GM21390 (cell line): ENCODE measurements around the gene SMURF1.
A peak's percentile ranks its signal among the peaks of the same experiment; 100 is the strongest.
"Not testable (repeated sequence)": the region's sequence is repeated elsewhere in the genome, so short reads cannot be mapped to it uniquely, and the experiment has no call there.

Experiments used
- ATAC-seq: cut with Tn5 transposase; IDR thresholded peaks from one replicate; pipeline ENCODE4 v1.9.1; 2021; ENCODE audit not compliant: unreplicated experiment

Gene SMURF1

DNA sequence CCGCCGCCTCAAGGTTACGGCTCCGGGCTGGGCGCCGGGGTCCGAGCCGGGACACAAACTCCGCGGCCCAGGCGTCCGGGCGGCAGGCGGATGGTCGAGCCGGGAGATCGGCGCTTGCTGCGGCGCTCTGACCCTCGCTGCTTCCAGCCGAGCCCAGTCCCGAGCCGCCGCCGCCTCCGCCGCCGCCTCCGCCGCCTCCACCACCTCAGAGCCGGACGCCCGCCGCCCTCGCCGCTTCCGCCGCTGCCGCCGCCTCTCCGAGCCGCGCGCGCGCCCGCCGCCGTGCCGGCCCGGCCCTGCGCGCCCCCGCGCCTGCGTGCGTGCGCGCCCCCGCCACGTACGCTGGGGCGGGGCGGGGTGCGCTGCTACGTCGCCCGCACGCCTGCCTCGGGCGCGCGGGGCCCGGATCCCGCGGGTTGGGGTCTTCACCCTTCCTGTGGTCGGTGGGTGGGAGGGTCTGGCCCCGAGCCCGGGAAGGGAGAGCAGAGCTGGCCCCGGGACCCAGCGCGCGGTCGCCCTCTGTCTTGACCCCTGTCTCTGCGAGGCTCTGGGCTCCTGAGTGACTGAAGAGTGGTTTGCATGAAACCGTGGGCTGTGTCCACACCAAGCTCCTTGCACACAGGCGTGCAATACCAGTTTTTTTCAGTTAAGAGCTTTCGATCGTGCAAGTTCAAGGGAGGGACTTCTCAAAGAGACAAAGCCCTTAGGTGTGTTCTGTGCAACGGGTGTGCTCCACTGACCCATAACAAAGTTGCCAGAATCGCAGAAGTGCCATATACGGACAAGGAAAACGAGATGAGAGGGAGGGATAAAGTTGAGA lies at the start of gene SMURF1:
SMURF1 (minus strand) TSS at position 256 of the 820 bp plus-strand sequence. CDS start 328 bp downstream, outside the sequence.
- peak; percentile 71 for ATAC-seq

DNA sequence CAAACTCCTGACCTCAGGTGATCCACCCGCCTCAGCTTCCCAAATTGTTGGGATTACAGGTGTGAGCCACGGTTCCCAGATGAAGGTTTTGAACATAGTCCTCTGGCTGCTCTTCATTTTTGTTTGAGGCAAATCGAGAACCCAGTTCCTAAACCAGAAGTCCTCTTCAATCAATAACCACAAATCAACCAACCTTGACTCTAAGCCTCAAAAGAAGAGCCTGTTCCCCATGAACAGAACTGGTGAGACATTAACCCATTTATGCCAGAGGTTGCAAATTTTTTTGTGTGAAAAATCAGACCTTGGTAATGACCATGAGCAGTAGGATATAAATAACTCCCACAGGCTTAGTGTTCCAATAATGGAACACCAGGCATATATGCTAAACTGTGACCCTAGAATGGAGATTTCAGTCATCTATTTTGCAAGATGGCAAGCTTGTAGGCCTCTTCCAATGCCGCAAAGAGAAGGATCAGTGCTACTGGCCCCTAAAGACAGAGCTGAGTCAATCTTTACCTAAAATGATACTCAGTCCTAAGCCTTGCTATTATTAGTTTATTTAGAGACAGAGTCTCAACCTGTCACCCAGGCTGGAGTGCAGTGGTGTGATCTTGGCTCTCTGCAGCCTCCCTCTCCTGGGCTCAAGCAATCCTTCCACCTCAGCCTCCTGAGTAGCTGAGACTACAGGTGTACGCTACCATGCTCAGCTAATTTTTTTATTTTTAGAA lies 48.1 kb upstream of the SMURF1 start:
- ATAC-seq, result no peak

DNA sequence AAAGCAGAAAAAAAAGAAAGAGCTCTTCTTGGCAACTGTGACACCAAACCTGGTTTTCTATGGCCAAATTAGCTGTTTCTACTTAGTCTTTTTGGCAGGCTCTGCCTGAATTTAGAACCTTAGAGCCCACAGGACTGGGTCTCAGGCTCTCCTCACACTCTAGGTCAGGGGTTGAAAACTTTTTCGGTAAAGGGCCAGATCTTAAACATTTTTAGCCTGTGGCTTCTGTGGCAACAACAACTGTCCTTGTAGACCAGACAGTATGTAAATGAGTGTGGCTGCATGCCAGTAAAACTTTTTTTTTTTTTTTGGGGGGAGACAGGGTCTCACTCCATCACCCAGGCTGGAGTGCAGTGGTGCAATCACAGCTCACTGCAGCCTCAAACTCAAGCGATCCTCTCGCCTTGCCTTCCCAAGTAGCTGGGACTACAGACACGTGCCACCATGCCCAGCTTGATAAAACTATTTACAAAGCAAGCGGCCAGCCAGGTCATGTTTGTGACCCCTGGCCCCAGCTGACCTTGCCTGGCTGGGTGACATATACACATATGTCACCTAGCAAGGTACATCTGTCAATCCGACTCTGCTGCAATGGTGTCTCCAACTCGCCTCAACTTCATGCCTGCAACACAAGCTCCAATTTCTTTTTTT lies 46.6 kb upstream of the SMURF1 start:
- ATAC-seq, result no peak

DNA sequence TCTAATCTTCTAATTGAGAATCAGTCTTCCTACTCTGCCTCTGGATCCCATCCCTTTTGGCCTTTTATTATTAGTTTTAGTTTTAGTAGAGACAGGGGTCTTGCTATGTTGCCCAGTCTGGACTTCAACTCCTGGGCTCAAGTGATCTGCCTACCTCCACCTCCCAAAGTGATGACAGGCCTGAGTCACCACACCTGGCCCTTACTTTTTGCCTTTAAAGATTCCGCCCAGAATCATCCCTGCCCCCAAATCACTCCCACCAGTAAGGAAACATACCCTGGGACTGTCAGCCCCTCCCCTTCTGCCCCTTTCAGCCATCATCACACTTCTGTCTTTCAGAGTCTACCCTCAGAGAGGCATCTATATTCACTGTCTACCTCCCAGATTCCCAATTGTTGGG lies 45.3 kb upstream of the SMURF1 start:
- no peak for ATAC-seq

DNA sequence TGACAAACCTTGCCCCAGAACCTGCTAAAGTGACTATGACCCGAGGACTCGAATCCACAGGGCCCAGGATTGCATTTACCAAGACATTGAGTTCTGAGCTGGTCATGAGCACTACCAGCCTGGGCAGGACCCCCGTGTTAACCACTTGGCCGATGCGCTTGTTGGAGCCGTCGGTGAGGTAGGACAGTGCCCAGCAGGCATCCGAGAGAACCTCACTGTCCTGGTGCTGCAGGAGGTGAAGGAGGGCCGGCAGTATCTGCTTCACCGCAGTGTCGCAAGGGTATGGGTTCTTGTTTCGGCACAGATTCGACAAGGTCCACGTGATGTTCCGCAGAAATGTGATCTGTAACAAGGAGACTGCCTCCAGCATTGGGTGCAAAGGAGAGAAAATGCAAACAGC lies 44.3 kb upstream of the SMURF1 start:
- no peak for ATAC-seq

DNA sequence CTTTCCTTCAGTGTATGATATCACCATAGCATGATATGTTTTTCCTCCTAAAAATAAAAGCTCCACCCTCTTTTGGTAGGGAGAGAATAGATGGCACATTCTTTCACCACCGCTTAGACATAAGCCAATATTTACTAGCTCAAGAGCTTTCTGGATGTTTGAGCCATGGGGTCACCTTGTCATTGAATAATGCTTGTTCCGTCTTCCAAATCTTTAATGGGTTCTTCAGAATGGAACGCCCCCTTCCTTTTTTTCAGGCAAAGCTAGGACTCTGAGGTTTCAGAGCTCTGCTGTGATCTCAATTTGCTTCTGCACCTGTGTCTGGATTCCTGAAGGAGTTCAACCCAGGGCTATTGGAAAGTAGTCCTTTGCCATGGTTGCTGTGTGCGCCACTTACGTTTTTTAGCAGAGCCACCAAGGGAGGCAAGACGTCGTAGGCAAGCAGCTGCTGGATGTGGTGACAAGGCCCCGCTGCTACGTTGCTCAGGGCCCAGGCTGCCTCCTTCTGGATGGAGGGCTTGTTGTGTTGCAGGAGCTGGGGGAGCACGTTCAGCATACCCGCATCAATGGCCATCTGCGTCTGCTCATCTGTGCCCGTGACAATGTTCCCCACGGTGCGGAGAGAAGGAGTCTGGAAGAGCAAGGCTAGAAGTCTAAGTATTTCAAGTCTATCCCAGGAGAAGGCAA lies 40.8 kb upstream of the SMURF1 start:
- ATAC-seq, result no peak

DNA sequence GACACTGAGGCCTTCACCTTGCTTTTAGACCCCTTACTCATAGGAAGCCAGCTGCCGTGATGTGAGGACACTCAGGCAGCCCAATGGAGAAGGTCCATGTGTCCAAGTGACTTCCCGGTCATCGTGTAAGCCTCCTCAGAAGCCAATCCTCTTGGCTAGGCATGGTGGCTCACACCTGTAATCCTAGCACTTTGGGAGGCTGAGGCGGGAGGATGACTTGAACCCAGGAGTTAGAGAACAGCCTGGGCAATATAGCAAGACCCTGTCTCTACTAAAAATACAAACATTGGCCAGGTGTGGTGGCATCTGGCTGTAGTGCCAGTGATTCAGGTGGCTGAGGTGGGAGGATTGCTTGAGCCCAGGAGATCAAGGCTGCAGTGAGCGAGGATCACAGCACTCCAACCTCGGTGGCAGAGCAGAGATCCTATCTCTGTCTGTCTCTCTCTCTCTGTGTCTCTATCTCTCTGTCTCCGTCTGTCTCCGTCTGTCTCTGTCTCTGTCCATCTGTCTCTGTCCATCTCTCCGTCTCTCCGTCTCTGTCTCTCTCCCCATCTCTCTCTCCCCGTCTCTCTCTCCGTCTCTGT lies 36.3 kb upstream of the SMURF1 start:
- ATAC-seq, result no peak

DNA sequence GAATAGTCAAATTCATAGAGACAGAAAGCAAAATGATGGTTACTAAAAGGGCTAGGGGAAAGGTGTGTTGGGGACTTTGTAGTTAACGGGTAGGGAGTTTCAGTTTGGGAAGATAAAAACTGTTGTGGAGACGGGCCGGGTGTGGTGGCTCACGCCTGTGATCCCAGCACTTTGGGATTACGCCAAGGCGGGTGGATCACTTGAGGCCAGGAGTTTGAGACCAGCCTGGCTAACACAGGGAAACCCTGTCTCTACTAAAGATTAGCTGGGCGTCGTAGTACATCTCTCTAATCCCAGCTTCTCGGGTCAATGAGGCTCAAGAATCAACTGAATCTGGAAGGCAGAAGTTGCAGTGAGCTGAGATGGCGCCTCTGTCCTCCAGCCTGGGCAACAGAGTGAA lies 33.3 kb upstream of the SMURF1 start:
- no peak for ATAC-seq

DNA sequence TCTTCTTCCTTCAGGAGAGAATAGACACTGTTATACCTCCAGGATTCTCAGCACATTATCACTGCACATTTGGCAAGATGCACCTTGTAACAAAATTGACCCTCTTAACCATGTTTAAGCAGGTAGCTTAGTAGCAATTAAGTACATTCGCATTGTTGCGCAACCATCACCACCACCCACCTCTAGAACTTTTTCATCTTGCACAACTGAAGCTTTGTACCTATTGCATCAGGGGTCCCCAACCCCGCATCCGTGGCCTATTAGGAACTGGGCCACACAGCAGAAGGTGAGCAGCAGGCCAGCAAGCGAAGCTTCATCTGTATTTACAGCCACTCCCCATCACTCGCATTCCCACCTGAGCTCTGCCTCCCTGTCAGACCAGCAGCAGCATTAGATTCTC lies 29.9 kb upstream of the SMURF1 start:
- ATAC-seq, result no peak

DNA sequence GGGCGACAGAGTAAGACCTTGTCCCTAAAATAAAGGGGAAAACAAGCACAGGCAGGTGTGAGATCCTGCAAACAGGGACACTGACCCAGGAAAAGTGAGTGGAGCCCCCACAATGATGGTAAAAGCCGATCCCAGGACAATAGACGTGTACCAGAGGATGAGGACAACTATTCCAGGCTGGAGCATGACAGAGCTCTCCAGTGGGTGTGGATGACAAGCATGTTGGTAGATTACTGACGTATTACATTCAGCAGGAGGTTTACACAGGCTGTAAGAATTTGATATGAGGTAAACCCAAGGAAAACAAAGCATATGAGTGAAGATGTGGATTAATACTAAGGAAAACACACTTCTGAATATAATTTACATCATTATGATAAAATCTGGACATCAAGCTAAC lies 27.8 kb upstream of the SMURF1 start:
- no peak for ATAC-seq

DNA sequence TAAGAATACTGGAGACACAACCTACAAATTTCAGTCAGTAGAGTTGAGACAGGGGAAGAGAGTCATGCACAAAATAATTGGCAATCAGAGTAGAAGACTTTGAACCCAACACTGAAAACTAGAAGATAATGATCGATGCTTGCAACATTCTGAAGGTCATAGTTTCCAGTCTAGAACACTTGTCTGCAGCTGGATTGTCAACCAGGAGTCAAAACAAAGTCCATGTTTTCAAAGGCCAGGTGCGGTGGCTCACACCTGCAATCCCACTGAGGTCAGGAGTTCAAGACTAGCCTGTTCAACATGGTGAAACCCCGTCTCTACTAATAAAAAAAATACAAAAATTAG lies 26.8 kb upstream of the SMURF1 start:
- ATAC-seq, result no peak

DNA sequence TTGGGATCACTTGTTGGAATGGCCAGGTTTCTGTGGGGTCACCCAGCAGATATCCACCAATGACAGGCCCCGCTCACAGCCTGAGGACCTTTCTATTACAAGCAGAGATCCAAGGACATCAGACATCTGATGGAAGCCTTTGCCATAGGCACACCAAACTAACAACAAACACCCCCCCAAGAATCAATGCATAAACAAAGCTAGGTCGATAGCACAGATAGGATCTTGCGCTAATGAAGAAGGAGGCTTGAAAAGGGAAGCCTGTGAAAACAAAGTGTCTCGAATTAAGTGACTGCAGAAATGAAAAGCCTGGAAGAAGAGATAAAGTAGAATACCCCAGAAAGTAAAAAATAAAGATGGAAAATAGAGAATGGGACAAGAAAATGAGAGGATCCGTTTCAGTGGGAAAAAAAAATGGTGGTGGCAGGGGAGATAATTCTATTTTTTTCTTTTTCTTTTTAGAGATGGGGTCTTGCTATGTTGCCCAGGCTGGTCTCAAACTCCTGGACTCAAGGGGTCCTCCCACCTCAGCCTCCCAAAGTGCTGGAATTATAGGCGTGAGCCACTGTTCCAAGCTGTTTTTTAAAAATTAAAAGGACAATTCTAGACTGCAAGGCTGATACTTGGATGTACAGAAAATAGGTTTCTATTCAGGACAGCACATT lies 26.3 kb upstream of the SMURF1 start:
- no peak for ATAC-seq

DNA sequence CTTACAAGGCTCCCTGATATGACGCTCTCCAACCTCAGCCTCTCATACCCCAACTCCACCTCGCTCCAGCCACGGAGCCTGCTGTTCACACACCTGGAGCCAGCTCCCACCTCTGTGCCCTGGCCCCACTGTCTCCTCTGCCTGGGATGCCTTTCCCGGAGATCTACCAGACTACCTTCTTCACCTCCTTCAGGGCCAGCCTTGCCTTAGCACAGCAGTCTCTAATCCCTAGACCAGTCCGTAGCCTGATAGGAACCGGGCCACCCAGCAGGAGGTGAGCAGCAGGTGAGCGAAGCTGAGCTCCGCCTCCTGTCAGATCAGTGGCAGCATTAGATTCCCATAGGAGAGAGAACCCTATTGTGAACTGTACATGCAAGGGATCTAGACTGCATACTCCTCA lies 23.2 kb upstream of the SMURF1 start:
- no peak for ATAC-seq

DNA sequence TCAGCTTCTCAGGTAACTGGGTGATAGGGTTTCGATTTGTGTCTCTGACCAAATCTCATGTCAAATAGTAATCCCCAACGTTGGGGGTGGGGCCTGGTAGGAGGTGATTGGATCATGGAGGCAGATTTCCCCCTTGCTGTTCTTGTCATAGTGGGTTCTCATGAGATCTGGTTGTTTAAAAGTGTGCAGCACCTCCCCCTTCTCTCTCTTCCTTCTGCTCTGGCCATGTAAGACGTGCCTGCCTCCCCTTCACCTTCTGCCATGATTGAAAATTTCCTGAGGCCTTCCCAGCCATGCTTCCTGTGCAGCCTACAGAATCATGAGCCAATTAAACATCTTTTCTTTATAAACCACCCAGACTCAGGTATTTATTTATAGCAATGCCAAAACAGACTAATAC lies 21.9 kb upstream of the SMURF1 start:
- no peak for ATAC-seq

DNA sequence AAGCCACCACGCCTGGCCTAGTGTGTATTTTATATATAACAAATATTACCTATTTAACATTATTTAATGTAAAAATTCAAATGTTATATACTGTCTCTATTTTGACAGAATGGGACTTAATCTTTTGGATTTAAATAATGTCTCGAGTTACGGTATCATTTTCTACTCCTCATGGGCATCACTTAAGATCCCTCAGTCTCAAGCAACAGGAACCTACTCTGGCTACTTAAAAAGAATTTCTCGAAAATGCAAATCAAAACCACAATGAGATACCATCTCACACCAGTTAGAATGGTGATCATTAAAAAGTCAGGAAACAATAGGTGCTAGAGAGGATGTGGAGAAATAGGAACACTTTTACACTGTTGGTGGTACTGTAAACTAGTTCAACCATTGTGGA lies 19.8 kb upstream of the SMURF1 start:
- ATAC-seq, result not testable (repeated sequence)

DNA sequence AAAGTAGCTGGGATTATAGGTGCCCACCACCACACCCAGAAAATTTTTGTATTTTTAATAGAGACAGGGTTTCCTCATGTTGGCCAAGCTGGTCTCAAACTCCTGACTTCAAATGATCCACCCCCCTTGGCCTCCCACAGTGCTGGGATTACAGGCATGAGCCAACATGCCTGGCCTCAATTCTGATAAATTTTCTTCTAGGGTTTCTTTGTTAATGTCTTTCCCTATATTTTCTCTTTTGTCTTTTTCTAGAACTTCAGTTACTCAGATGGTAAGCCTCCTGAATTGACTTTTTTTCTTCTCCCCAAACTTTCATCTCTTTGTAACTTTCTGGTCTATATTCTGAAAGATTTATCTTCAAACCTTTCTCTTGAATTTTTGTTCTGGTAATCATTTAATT lies 12.7 kb upstream of the SMURF1 start:
- ATAC-seq, result no peak

DNA sequence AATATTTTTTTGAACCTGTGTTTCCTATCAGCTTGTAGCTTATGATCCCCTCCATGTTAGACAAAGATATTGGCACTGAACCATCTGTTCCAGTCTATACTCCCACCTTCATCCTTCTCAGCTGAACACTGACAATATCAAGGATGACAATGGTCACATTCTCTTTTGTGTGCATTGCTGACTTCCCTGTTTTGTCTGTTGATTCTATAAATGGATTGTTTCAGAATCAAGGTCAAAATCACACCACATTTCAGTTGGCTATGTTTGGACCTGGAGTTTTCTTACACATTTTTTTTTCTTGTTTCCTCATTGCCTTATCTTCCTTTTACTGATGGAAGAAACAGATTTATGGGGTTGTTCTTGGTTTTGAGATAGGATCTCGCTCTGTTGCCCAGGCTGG lies 11.3 kb upstream of the SMURF1 start:
- ATAC-seq, result no peak

DNA sequence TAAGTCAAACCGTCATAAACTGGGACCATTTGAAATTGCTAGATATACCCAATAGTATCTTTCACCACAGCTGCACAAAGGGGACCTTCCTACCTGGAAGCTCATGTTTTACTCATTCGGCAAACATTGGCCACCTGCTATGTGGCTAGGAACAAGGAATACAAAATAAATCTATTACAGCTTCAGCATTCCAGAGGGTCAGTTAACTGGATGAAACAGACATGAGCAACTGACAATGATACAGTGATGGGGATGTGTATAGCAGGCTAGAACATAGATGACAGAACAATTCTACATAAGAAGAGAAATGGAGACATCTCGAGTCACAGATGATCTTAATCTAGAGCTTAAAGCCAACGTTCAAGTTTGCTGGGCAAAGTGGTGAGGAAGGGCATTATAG lies 3.1 kb upstream of the SMURF1 start:
- ATAC-seq, result no peak

DNA sequence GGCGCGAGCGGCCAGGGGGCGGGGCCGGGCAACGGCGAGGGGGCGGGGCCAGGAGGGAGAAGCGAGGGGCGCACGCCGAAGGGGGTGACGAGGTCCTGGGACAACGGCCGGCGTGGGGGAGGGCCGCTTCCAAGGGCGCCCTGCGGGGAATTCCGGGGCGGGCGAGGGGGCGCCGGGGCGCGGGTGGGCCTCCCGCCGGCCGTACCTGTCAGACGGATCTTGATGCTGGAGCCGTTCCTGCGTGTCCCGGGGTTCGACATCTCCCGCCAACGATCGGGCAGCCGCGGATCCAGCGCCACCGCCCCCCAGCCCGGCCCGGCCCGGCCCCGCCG lies 421 bp downstream of the SMURF1 start:
- peak; percentile 35 for ATAC-seq

DNA sequence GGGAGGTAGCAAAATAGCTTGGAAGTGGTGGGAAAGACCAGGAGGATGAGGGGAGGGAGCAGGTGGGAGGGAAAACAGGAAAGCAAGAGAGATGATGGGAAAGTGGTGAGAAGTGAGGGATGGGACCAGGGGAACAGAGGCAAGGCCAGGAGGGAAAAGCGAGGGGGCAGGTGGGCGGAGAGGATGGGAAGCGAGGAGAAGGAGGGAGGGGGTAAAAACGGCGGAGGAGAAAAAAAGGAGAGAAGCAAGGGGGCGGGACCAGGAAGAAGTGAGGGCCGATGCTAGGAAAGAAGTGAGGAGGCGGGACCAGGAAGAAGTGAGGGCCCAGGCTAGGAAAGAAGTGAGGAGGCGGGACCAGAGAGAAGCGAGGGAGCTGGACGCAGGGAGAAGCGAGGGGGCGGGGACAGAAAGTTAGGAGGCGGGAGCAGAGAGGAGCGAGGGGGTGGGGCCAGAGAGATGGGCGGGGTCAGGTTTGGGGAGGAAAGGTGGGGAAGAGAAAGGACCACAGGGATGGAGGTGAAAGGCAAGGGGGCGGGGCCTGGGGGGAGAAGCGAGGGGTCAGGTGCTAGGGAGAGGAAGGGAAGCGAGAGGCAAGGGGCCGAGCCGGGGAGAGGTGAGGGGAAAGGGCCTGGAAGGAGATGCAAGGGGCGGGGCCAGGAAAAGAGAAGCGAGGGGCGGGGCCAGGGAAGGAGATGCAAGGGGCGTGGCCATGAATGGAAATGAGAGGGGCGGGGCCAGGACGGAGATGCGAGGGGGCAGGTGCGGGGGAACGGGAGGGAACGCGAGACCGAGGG lies 984 bp downstream of the SMURF1 start:
- ATAC-seq, result no peak
